K562 (cell line): ENCODE measurements around the gene KRT14. TPM values are rescaled to one million over a fixed set of nuclear protein-coding genes. Genes with fewer than 3 reads are reported as not detected.

Source experiments
- ATAC-seq: fragments of 200-7000 bp; cut with Tn5 transposase; 3 replicates; pipeline ENCODE4 v1.9.1; 2020; ENCODE audit warnings: moderate library complexity
- BruUV-seq: library from RNA; stranded (reverse); fragments of 400-500 nt; replicated peaks from 2 replicates; lab custom pipeline; 2021; lab: Mats Ljungman, UMichigan
- CTCF ChIA-PET: fragments of 300-600 bp; formaldehyde crosslinking; extraction: SDS; loops from one replicate; lab custom pipeline; 2021; ENCODE audit warnings: low intra/inter-chr PET ratio; lab: Yijun Ruan, JAX
- POLR2A ChIA-PET: fragments of 300-600, 350-650 bp; sonication (Branson Sonifier 250); formaldehyde crosslinking; extraction: SDS; loops from one replicate; lab custom pipeline; 2021; ENCODE audit warnings: antibody characterized with exemption, inconsistent platforms; lab: Yijun Ruan, JAX
- DNase-seq, 4 experiments: peaks; one replicate each; pipeline versions ENCODE4 v3.0.0 to v3.0.0-alpha.2; 2011 to 2018; ENCODE audit warnings: low spot score in 3 of 4, mixed read lengths in 3 of 4; ENCODE audit errors: extremely low read depth in 1 of 4
- FAIRE-seq: peaks from 2 replicates; lab custom pipeline; 2011; peaks lifted over from hg19 to GRCh38; lab: Jason Lieb, UNC
- H2AFZ ChIP-seq: 2 replicates; pipeline ENCODE4 v1.6.0; 2011; ENCODE audit warnings: low read depth, low read length, control low read depth, inconsistent platforms
- H3K27ac ChIP-seq: fragments of 200-600 bp; 3 replicates; pipeline ENCODE4 v1.8.0; 2011; ENCODE audit warnings: low read depth, mild to moderate bottlenecking, control low read depth, inconsistent platforms, low read length, moderate library complexity, mixed read lengths; ENCODE audit errors: extremely low read depth
- H3K27me3 ChIP-seq, 2 experiments: fragments of 300-600 bp in 1 of 2; 2 replicates in 1 of 2; 3 replicates in 1 of 2; pipeline versions ENCODE4 v1.6.0 to v1.8.0; 2011; ENCODE audit warnings: inconsistent platforms in 2 of 2, low read length in 2 of 2, mild to moderate bottlenecking in 1 of 2, mixed read lengths in 1 of 2, moderate library complexity in 1 of 2; ENCODE audit not compliant: control insufficient read depth in 2 of 2, insufficient read depth in 2 of 2
- H3K36me3 ChIP-seq: fragments of 300-600 bp; 3 replicates; pipeline ENCODE4 v1.8.0; 2011; ENCODE audit warnings: mild to moderate bottlenecking, low read length, inconsistent platforms; ENCODE audit not compliant: control insufficient read depth, insufficient read depth
- H3K4me1 ChIP-seq, 2 experiments: fragments of 200-600 bp in 1 of 2; replicated peaks in 1 of 2; 2 replicates in 1 of 2; 3 replicates in 1 of 2; pipeline versions ENCODE4 v1.5.1 to v1.8.0; 2011; ENCODE audit warnings: inconsistent platforms in 2 of 2, low read length in 2 of 2, mild to moderate bottlenecking in 1 of 2, mixed read lengths in 1 of 2, moderate library complexity in 1 of 2; ENCODE audit not compliant: control insufficient read depth in 2 of 2, insufficient read depth in 2 of 2
- H3K4me2 ChIP-seq: 2 replicates; pipeline ENCODE4 v1.6.1; 2011; ENCODE audit warnings: low read length, control low read depth, inconsistent platforms, mixed read lengths; ENCODE audit not compliant: insufficient read depth
- H3K4me3 ChIP-seq: fragments of 200-600 bp; sonication (generic), shearing (Covaris generic); 2 replicates; pipeline ENCODE4 v1.5.1; 2016; ENCODE audit warnings: control low read depth, inconsistent platforms
- H3K79me2 ChIP-seq: fragments of 200-600 bp; 3 replicates; pipeline ENCODE4 v1.8.0; 2011; ENCODE audit warnings: low read length, inconsistent platforms; ENCODE audit not compliant: control insufficient read depth, insufficient read depth
- H3K9ac ChIP-seq, 2 experiments: 2 replicates each; pipeline versions ENCODE4 v1.6.0 to v1.6.1; 2011; ENCODE audit warnings: low read depth in 2 of 2, low read length in 2 of 2, control low read depth in 1 of 2, inconsistent platforms in 1 of 2, mild to moderate bottlenecking in 1 of 2, mixed read lengths in 1 of 2; ENCODE audit not compliant: insufficient read depth in 1 of 2
- H3K9me1 ChIP-seq: one replicate; pipeline ENCODE4 v1.6.0; 2011; ENCODE audit warnings: inconsistent platforms, mild to moderate bottlenecking, low read length, moderate library complexity; ENCODE audit not compliant: control insufficient read depth, insufficient read depth
- H3K9me3 ChIP-seq: replicated peaks from 2 replicates; pipeline ENCODE4 v1.5.1; 2011; ENCODE audit warnings: low read depth, low read length, inconsistent platforms; ENCODE audit not compliant: control insufficient read depth, insufficient read depth
- H4K20me1 ChIP-seq: replicated peaks from 2 replicates; pipeline ENCODE4 v1.6.1; 2011; ENCODE audit warnings: low read length, inconsistent platforms, mixed read lengths; ENCODE audit not compliant: control insufficient read depth, insufficient read depth
- ARID1B ChIP-seq: fragments of 450-650 bp; IDR thresholded peaks from 2 replicates; pipeline ENCODE4 v1.6.1; 2016; ENCODE audit warnings: antibody characterized with exemption, mild to moderate bottlenecking, inconsistent platforms
- ATF3 ChIP-seq, 2 experiments: fragments of 450-650 bp in 1 of 2; sonication (generic) in 1 of 2; formaldehyde crosslinking in 1 of 2; IDR thresholded peaks in 1 of 2; conservative IDR thresholded peaks in 1 of 2; 2 replicates each; pipeline versions ENCODE4 v1.6.1 to v1.8.1; 2016 to 2023; ENCODE audit warnings: mild to moderate bottlenecking in 2 of 2, moderate library complexity in 2 of 2, inconsistent platforms in 1 of 2, missing genetic modification reagents in 1 of 2
- CBFA2T3 ChIP-seq: fragments of 450-650 bp; IDR thresholded peaks from 2 replicates; pipeline ENCODE4 v1.6.1; 2017
- DPF2 ChIP-seq: fragments of 450-650 bp; IDR thresholded peaks from 2 replicates; pipeline ENCODE4 v1.6.1; 2016
- EGR1 ChIP-seq: fragments of 450-650 bp; conservative IDR thresholded peaks from 2 replicates; pipeline ENCODE4 v1.6.1; 2017; ENCODE audit warnings: mild to moderate bottlenecking
- FOSL1 ChIP-seq: fragments of 200-800 bp; sonication (Bioruptor generic); conservative IDR thresholded peaks from 2 replicates; pipeline ENCODE4 v1.6.1; 2016; ENCODE audit warnings: missing genetic modification characterization, missing compliant biosample characterization
- HDAC1 ChIP-seq, 2 experiments: fragments of 450-650 bp; IDR thresholded peaks; 2 replicates each; pipeline ENCODE4 v1.6.1; 2016 to 2017; ENCODE audit warnings: inconsistent platforms in 1 of 2, mild to moderate bottlenecking in 1 of 2, moderate library complexity in 1 of 2
- KDM1A ChIP-seq, 2 experiments: fragments of 450-650 bp; IDR thresholded peaks; 2 replicates each; pipeline ENCODE4 v1.6.1; 2016; ENCODE audit warnings: mild to moderate bottlenecking in 2 of 2
- NCOR1 ChIP-seq: fragments of 450-650 bp; IDR thresholded peaks from 2 replicates; pipeline ENCODE4 v1.6.1; 2016; ENCODE audit warnings: mild to moderate bottlenecking, moderate library complexity
- PYGO2 ChIP-seq: fragments of 450-650 bp; IDR thresholded peaks from 2 replicates; pipeline ENCODE4 v1.6.1; 2016; ENCODE audit warnings: mild to moderate bottlenecking, missing genetic modification characterization, moderate library complexity, missing compliant biosample characterization
- RCOR1 ChIP-seq, 2 experiments: IDR thresholded peaks; 2 replicates each; pipeline ENCODE4 v1.6.1; 2012; ENCODE audit warnings: low read depth in 2 of 2, low read length in 2 of 2, borderline replicate concordance in 1 of 2, improper control_type of control experiment in 1 of 2
- RFX1 ChIP-seq: fragments of 450-650 bp; IDR thresholded peaks from 2 replicates; pipeline ENCODE4 v1.6.1; 2016; ENCODE audit warnings: mild to moderate bottlenecking, moderate library complexity
- SMARCA4 ChIP-seq: fragments of 450-650 bp; IDR thresholded peaks from 2 replicates; pipeline ENCODE4 v1.6.1; 2016
- SMARCE1 ChIP-seq: fragments of 450-650 bp; IDR thresholded peaks from 2 replicates; pipeline ENCODE4 v1.7.1; 2016; ENCODE audit warnings: mild to moderate bottlenecking
- SRSF3 ChIP-seq: fragments of 200-400 bp; formaldehyde crosslinking; IDR thresholded peaks from 2 replicates; pipeline ENCODE4 v1.6.1; 2016; ENCODE audit warnings: mild to moderate bottlenecking, low read length, moderate library complexity; ENCODE audit not compliant: insufficient read depth
- TAL1 ChIP-seq: fragments of 450-650 bp; IDR thresholded peaks from 2 replicates; pipeline ENCODE4 v1.6.1; 2016; ENCODE audit warnings: mild to moderate bottlenecking
- TBP ChIP-seq: optimal IDR thresholded peaks from 2 replicates; pipeline ENCODE3; 2011; ENCODE audit warnings: low read depth, low read length, improper control_type of control experiment
- TCF3 ChIP-seq: sonication (generic); formaldehyde crosslinking; IDR thresholded peaks from 2 replicates; pipeline ENCODE4 v1.4.0; 2020; ENCODE audit warnings: mild to moderate bottlenecking, missing genetic modification reagents
- TFAP4 ChIP-seq: sonication (generic); formaldehyde crosslinking; IDR thresholded peaks from 2 replicates; pipeline ENCODE4 v1.8.0; 2022; ENCODE audit warnings: missing genetic modification reagents, mild to moderate bottlenecking, moderate library complexity, borderline replicate concordance
- ZBTB34 ChIP-seq: fragments of 250-450 bp; sonication (Bioruptor Pico); IDR thresholded peaks from 2 replicates; pipeline ENCODE4 v1.8.0; 2021; ENCODE audit warnings: mild to moderate bottlenecking, moderate library complexity
- ZNF282 ChIP-seq: sonication (generic); formaldehyde crosslinking; IDR thresholded peaks from 2 replicates; pipeline ENCODE4 v1.8.1; 2023; ENCODE audit warnings: missing genetic modification reagents
- WGBS: fragments of 100-300 bp; shearing (Covaris generic); methylation state at CpG from one replicate; pipeline ENCODE4 v1.1.6; 2016; ENCODE audit warnings: low coverage, mixed read lengths; ENCODE audit not compliant: insufficient coverage; ENCODE audit errors: missing lambda C conversion rate; 5-methylcytosine and 5-hydroxymethylcytosine counted together
- in situ Hi-C: fragments of 300-500 bp; cut with MboI; formaldehyde crosslinking; loops from 4 replicates; pipeline ENCODE4 v1.15.0; 2018; ENCODE audit warnings: inconsistent platforms, mixed read lengths
- intact Hi-C: fragments of 100-400 bp; cut with micrococcal nuclease; formaldehyde crosslinking; loops from 2 replicates; pipeline ENCODE4 v1.14.2; 2022
- polyA plus RNA-seq, 8 experiments: library from polyadenylated mRNA; depleted of rRNA in 4 of 8; stranded (reverse) in 5 of 8; unstranded in 3 of 8; fragments of >200 nt; fragmentation: Nextera tagmentation in 2 of 8; fragmentation: Illumina TruSeq in 1 of 8; extraction: Ambion mirVana in 2 of 8; extraction: Trizol in 1 of 8; gene quantifications; 2 replicates each; pipeline versions ENCODE4 v1.2.1 to v1.2.3, GENCODE V29; 2011 to 2014; ENCODE audit warnings: inconsistent platforms in 1 of 8, missing spikeins in 1 of 8
- total RNA-seq, 7 experiments: library from RNA; depleted of rRNA in 6 of 7; stranded (reverse); fragments of >200 nt in 6 of 7; fragmentation: Illumina TruSeq in 2 of 7; extraction: Trizol in 2 of 7; gene quantifications; 2 replicates each; pipeline versions ENCODE4 v1.2.1 to v1.2.3, GENCODE V29; 2011 to 2021; ENCODE audit warnings: low replicate concordance in 1 of 7

The KRT14 gene
- total and polyA plus RNA-seq, 9 of the 15 experiments (the other 6 are each of a cell fraction or from before 2014, with no cell fraction given): 0.22 TPM; not detected in 8

- Histone ChIP-seq H3K9me3 (no peaks in the 10 kb centered on the region), H3K27ac (no peak overlapping the region), H3K9ac (no peak overlapping the region), H4K20me1 (no peaks in the 10 kb centered on the region), H3K9me1 (no peaks in the 10 kb centered on the region), H3K4me1 (peaks cover 19 to 24% of the 10 kb centered on the region in 2 experiments), H3K79me2 (no peaks in the 10 kb centered on the region), H3K4me3 (no peak overlapping the region), H3K36me3 (no peaks in the 10 kb centered on the region), H2AFZ (no peak overlapping the region), H3K27me3 (no peaks in the 10 kb centered on the region), H3K4me2 (no peak overlapping the region)
- no TSS peak for BruUV-seq
- ATAC-seq (peak; percentile 52), FAIRE-seq (peak; percentile 78), DNase-seq (peak; percentile 52 to 68 (median 65))
- intact Hi-C loops: no loop called here
- in situ Hi-C loops: no loop called here
- ChIA-PET POLR2A (interaction anchor here (0.6 to 2.8 kb wide), 7 partner anchors 8 to 45 kb away, joined by 3 to 17 read pairs (median 4); partner anchors contain the start of gene KRT19), CTCF (no interaction called here)
- 25% methylated on average over 10 of the region's 10 CpGs for WGBS
- TF ChIP-seq CBFA2T3 (peak; percentile 84), SMARCA4 (peak; percentile 49; the same call in 1 of the 2 replicates), TAL1 (peak; percentile 31; the same call in 1 of the 2 replicates), DPF2 (peak; percentile 43; the same call in 1 of the 2 replicates), KDM1A (IDR thresholded peaks at IDR 0.05) (peak; percentile 93 to 96), SRSF3 (no peak), ZBTB34 (CRISPR knock-in tag) (no peak), TBP (peak; percentile 57), SMARCE1 (0 out of 2 replicates have a peak, but pooled peaks have one; percentile 19), TFAP4 (0 out of 2 replicates have a peak, but pooled peaks have one; percentile 38), ATF3 (IDR thresholded peaks at IDR 0.05) (peak; percentile 36; the same call in 1 of the 2 replicates), ATF3 (CRISPR knock-in tag; conservative IDR thresholded peaks at IDR 0.05) (no peak), ARID1B (peak; percentile 68), HDAC1 (IDR thresholded peaks at IDR 0.05) (peak in 1 of 2 experiments; percentile 41; a peak in 1 of 4 replicates), PYGO2 (tag) (no peak), RFX1 (no peak), EGR1 (peak; percentile 59), TCF3 (CRISPR knock-in tag) (0 out of 2 replicates have a peak, but pooled peaks have one; percentile 8), ZNF282 (no peak), NCOR1 (peak; percentile 36; the same call in 1 of the 2 replicates), FOSL1 (tag) (peak; percentile 41; the same call in 1 of the 2 replicates), RCOR1 (IDR thresholded peaks at IDR 0.05; ENCODE audit: borderline replicate concordance in 1 of 2, low read depth in 2 of 2, low read length in 2 of 2) (peak in 1 of 2 experiments; percentile 22; a peak in 1 of 4 replicates)
Observed at GRCh38 chr17:41540921-41541625, 45.6 kb downstream of the KRT14 start.
